Renal cortex interstitium (tissue), 11 donors: Measurements from ENCODE around the gene GNAT1. TPM values are rescaled to one million over a fixed set of nuclear protein-coding genes. Genes with fewer than 3 reads are reported as not detected.
"Not testable (repeated sequence)": the region's sequence is repeated elsewhere in the genome, so short reads cannot be mapped to it uniquely, and the experiment has no call there.

ENCODE experiments used
- DNase-seq, 11 donors: peaks; one replicate each; pipeline ENCODE4 v3.0.0-alpha.2; 2013; ENCODE audit warnings: low read depth in 9 of 11, low spot score in 4 of 11; ENCODE audit errors: extremely low read depth in 1 of 11
- polyA plus RNA-seq, 3 donors: library from polyadenylated mRNA; unstranded; fragments of 120-200 nt; gene quantifications; one replicate each; pipeline ENCODE4 v1.2.1, GENCODE V29; 2013; ENCODE audit not compliant: insufficient read length in 3 of 3

GNAT1 gene
- polyA plus RNA-seq, 3 donors = not detected

DNA sequence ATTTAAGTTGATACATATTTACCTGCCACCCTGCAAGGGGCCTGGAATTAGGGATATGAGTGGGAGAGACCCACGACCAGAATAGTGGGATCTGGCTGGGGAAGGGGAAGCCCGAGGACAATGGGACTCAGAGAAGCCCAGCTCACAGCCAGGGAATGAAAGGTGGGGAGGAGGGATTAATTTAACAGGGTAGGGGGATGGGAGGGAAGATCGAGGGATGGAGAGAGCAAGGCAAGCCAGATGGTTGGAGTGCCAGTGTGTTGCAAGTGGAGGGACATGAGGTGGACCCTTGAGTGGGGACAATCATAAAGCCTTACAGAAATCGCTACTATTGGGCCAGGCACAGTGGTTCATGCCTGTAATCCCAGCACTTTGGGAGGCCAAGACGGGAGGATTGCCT is 40.2 kb downstream of the GNAT1 start:
- no peak for DNase-seq

DNA sequence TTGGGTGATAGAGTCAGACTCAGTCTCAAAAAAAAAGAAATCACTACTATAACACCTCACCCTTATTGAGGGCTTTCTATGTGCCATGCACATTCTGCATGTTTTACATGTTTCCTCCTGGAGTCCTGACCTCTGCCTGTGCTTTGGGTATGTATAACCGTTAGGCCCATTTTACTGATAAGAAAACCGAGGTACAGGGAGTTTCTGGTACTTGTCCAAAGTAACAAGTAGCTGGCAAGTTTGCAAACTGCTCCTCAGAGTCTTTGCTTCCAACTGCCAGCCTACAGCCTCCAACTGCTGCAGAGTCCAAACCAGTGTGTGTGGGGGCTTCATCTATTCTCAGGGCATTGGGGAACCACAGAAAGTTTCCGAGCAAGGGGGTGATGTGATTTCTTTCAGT is 40.9 kb downstream of the GNAT1 start:
- no peak for DNase-seq

- DNase-seq = no peak
Observed at GRCh38 chr3:50233176-50233575, 41.8 kb downstream of the GNAT1 start.

GRCh38 chr3:50235716-50236483 is 44.5 kb downstream of the GNAT1 start, which contains the start of gene GNAI2:
TSS of gene GNAI2 (plus strand) at chr3:50236204. CDS start at chr3:50236336, 132 bp downstream.
- DNase-seq = peak; percentile 88 to 98 (median 97)

DNA sequence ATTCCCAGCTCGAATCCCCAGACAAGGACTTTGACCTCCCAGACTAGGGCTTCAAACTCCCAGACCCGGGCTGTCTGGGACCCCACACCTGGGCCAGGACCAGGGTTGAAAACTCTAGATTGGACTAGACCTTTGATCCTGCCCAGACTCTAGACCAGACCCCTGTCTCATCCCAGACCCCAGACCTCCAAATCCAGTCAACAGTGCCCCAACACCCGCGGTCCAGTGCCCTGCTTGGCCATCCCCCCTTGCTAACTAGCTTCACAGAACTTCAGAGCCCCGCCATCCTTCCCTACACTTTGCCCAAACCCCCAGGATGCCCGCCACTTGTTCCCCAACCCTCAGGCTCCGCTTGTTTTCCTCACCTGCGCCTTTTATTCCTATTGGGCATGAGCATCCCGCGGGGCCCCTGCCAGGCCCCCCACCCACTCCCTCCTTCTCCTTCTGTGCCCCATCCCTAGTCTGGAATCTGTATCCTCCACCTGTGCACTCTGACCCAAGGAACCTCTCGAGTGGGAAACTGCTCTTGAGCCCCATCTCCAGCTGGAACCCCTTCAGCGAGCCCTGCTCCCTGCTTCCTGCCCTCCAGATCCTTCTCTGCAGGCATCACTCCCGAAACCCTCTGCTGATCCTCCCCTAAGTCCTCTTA is 45.2 kb downstream of the GNAT1 start:
- DNase-seq = no peak

GRCh38 chr3:50237133-50237651 is 45.8 kb downstream of the GNAT1 start:
- no peak for DNase-seq

DNA sequence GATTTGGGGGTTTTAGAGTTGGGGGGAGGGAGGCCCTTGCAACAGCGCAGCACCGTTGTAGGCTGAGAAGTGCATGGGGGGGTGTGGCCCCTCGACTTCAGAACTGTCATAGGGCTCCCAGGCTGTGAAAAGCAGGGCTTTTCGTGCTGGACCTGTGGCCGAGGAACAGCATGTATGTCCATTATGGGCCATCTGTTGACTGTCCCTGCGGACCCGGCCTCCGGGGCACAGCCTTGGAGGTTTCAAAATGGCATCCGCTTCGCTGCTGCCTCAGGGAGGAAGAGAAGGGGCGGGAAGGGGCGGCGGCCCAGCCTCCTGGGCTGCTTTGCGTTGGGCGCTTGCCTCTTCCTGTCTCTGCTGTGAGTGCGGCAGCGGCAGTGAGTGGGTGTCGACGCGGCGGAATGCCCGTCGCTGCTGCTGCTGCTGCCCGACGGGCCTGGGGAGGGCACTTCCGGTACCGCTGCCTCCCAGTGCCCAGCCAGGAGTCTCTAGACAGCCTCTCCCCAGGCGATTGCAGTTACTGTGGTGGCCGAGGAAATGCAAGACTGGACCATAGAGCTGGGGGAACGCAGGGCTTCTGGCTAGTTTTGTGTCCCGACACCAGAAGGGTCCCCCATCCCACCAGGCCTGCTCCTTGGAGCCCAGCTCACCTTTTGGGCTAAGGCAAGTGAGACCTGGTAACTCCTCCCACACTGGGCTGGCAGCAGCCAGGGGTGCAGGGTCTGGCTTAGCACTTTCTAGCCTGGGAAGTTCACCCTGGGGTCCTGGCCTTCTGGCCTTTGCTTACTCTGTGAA is 46.5 kb downstream of the GNAT1 start:
- DNase-seq = peak in 4 of 11 donors; percentile 60 to 66 (median 63)

DNA sequence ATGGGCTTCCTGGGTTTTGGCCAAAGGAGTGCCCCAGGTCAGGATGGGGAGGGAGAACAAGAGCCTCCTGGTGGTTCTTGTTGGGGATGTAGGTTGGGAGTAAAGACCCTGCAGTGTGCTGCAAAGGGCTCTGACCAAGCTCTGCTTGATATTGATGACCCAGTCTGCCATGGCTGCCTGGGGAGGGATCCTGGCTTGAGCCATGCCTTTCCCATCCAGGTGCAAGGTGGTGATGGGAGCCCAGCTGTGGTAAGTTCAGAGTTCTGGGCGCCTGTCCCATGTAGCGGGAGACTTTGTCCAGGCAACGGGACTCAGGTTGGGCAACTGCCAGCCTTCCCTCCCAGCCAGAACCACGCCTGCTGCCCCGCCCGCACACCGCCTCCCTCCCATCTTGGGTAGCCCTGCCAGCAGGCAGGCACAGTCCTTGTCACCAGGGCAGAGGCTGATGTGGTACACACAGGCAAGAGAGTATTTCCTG is 47.2 kb downstream of the GNAT1 start:
- DNase-seq = no peak

GRCh38 chr3:50239649-50240048 is 48.2 kb downstream of the GNAT1 start:
- DNase-seq = no peak

- no peak for DNase-seq
Observed at GRCh38 chr3:50241163-50241562, 49.8 kb downstream of the GNAT1 start.

GRCh38 chr3:50241713-50242380 is 50.4 kb downstream of the GNAT1 start:
- DNase-seq = no peak

- DNase-seq = no peak
Observed at GRCh38 chr3:50242381-50242770, 51.0 kb downstream of the GNAT1 start.

DNA sequence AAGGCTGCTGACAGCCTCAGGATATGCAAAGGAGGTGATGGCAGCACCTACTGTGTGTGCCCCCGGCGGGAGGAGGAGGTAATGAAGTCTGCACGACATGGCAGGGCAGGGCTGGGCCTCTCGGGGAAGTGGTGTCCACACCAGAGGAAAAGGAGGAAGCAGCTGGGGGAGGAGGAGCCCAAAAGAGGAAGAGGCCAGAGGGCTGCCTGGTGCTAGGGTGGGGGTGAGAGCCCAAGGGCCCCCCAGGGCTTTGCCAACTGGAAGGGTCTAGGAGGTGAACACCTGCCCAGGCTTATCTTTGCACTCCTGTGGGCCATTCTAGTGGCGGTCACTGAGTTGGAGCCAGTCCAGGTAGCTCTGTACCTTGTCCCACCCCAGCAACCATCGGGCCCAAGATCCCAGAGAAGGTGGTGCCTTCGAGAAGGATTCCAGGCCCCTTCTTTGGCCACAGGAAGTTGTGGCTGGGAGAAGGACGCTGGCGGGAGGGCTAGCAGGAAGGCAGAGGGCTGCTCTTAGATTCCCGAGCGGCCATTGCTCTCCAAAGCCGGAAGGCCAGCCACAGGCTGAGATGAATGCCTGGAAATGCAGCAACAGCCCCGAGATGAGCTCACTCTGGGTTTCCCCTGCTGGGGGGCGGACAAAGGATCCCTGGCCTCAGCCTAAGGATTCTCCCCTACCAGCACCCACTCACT is 51.6 kb downstream of the GNAT1 start:
- DNase-seq = no peak

- DNase-seq = no peak
Observed at GRCh38 chr3:50243543-50243895, 52.1 kb downstream of the GNAT1 start.

DNA sequence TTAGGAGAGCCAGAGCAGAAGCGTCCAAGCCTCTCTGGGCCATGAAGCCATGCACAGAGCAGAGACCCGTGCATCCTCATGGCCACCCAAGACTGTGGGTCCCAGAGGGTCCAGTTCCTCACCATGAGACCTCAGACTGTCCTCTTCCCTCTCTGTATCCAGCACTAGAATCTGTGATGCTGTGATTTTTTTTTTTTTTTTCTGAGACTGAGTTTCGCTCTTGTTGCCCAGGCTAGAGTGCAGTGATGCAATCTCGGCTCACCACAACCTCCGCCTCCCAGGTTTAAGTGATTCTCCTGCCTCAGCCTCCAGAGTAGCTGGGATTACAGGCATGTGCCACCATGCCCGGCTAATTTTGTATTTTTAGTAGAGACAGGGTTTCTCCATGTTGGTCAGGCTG is 53.4 kb downstream of the GNAT1 start:
- DNase-seq = not testable (repeated sequence)

- no peak for DNase-seq
Observed at GRCh38 chr3:50245251-50245745, 53.9 kb downstream of the GNAT1 start.

- peak in 9 of 11 donors; percentile 73 to 91 (median 88) for DNase-seq
Observed at GRCh38 chr3:50245831-50246516, 54.6 kb downstream of the GNAT1 start.

GRCh38 chr3:50246517-50246954 is 55.1 kb downstream of the GNAT1 start:
- no peak for DNase-seq
